MM.1S (cell line): ENCODE results near the gene ELMO1.

Experiments used
- DNase-seq: peaks from one replicate; pipeline ENCODE4 v3.0.0-alpha.2; 2015
- H2AFZ ChIP-seq: fragments of 300-600 bp; sonication (generic); 2 replicates; pipeline ENCODE4 v1.6.0; 2016; ENCODE audit warnings: antibody characterized with exemption, low read length
- H3F3A ChIP-seq: fragments of 300-600 bp; sonication (generic); 2 replicates; pipeline ENCODE4 v1.6.1; 2016; ENCODE audit warnings: mild to moderate bottlenecking, antibody characterized with exemption, low read length, moderate library complexity, mixed read lengths; ENCODE audit not compliant: insufficient read depth
- H3K27ac ChIP-seq: fragments of 300-600 bp; sonication (generic); 2 replicates; pipeline ENCODE4 v1.5.1; 2016; ENCODE audit warnings: mild to moderate bottlenecking, low read length
- H3K27me3 ChIP-seq: fragments of 300-600 bp; sonication (generic); replicated peaks from 2 replicates; pipeline ENCODE4 v1.6.0; 2016; ENCODE audit warnings: low read length; ENCODE audit not compliant: insufficient read depth
- H3K36me3 ChIP-seq: fragments of 300-600 bp; sonication (generic); replicated peaks from 2 replicates; pipeline ENCODE4 v1.6.1; 2016; ENCODE audit warnings: mild to moderate bottlenecking, low read length, mixed read lengths; ENCODE audit not compliant: insufficient read depth
- H3K4me1 ChIP-seq: fragments of 300-600 bp; sonication (generic); 2 replicates; pipeline ENCODE4 v1.6.1; 2016; ENCODE audit warnings: low read length, mixed read lengths
- H3K4me2 ChIP-seq: fragments of 300-600 bp; sonication (generic); 2 replicates; pipeline ENCODE4 v1.6.0; 2016; ENCODE audit warnings: low read depth, low read length
- H3K4me3 ChIP-seq: fragments of 300-600 bp; sonication (generic); 2 replicates; pipeline ENCODE4 v1.5.1; 2016; ENCODE audit warnings: low read length, mixed read lengths
- H3K79me2 ChIP-seq: fragments of 300-600 bp; sonication (generic); 2 replicates; pipeline ENCODE4 v1.6.1; 2016; ENCODE audit warnings: mixed run types, low read length, mixed read lengths
- H3K9ac ChIP-seq: fragments of 300-600 bp; sonication (generic); 2 replicates; pipeline ENCODE4 v1.6.1; 2016; ENCODE audit warnings: low read length, mixed read lengths
- H3K9me2 ChIP-seq: fragments of 300-600 bp; sonication (generic); replicated peaks from 2 replicates; pipeline ENCODE4 v1.6.1; 2016; ENCODE audit warnings: mild to moderate bottlenecking, low read length, mixed read lengths; ENCODE audit not compliant: insufficient read depth
- H3K9me3 ChIP-seq: fragments of 300-600 bp; sonication (generic); replicated peaks from 2 replicates; pipeline ENCODE4 v1.6.1; 2016; ENCODE audit warnings: mild to moderate bottlenecking, low read length, mixed read lengths; ENCODE audit not compliant: insufficient read depth
- H4K20me1 ChIP-seq: fragments of 300-600 bp; sonication (generic); 2 replicates; pipeline ENCODE4 v1.6.1; 2016; ENCODE audit warnings: mild to moderate bottlenecking, low read length, moderate library complexity, mixed read lengths; ENCODE audit not compliant: insufficient read depth
- EZH2 ChIP-seq: fragments of 300-600 bp; sonication (generic); optimal IDR thresholded peaks from 2 replicates; pipeline ENCODE3; 2017; ENCODE audit warnings: low read depth, mild to moderate bottlenecking, antibody characterized with exemption, low read length, mixed read lengths
- EZH2phosphoT487 ChIP-seq: fragments of 300-600 bp; sonication (generic); IDR thresholded peaks from 2 replicates; pipeline ENCODE4 v1.6.1; 2018; ENCODE audit warnings: antibody characterized with exemption, low read length
- TF ChIP-seq, protein P1 (sequence below): fragments of 300-600 bp; sonication (generic); IDR thresholded peaks from 2 replicates; pipeline ENCODE4 v1.5.1; 2016; ENCODE audit warnings: antibody characterized with exemption, low read length, mixed read lengths

Gene ELMO1

GRCh38 chr7:37379546-37380277 lies 69.0 kb downstream of the ELMO1 start:
- DNase-seq, result no peak

DNA sequence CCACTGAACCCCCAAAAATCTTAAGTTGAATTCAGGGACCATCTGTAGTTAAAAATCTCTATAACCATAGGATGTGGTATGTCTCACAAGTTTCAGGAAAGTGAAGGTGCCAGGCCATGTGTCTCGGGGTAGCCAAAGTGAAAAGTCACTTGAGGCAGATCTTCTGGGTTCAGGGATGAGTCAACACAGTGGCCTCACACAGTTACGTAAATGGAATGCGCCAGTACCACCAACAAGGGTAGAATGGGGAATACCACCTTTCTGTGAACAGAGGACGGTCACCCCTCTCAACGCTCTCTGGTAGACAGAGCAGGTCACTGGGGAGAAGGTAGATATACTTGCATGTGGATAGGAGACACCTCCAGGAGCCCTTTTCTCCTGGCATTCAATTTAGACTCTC lies 71.4 kb downstream of the ELMO1 start:
- TF ChIP-seq EZH2 (no peak), EZH2phosphoT487 (no peak)
- TF ChIP-seq, protein P1, sequence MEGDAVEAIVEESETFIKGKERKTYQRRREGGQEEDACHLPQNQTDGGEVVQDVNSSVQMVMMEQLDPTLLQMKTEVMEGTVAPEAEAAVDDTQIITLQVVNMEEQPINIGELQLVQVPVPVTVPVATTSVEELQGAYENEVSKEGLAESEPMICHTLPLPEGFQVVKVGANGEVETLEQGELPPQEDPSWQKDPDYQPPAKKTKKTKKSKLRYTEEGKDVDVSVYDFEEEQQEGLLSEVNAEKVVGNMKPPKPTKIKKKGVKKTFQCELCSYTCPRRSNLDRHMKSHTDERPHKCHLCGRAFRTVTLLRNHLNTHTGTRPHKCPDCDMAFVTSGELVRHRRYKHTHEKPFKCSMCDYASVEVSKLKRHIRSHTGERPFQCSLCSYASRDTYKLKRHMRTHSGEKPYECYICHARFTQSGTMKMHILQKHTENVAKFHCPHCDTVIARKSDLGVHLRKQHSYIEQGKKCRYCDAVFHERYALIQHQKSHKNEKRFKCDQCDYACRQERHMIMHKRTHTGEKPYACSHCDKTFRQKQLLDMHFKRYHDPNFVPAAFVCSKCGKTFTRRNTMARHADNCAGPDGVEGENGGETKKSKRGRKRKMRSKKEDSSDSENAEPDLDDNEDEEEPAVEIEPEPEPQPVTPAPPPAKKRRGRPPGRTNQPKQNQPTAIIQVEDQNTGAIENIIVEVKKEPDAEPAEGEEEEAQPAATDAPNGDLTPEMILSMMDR, result no peak
- no peaks in the 10 kb centered on the region for H3K4me1 ChIP-seq

More at GRCh38 chr7:37379546-37380277, 69.0 kb downstream of the ELMO1 start:
- Histone ChIP-seq H3F3A (no peaks in the 10 kb centered on the region), H3K4me1 (no peaks in the 10 kb centered on the region), H3K9me2 (no peaks in the 10 kb centered on the region), H3K9ac (no peak overlapping the region), H3K4me2 (no peak overlapping the region), H3K27me3 (no peaks in the 10 kb centered on the region), H2AFZ (no peak overlapping the region), H3K79me2 (no peaks in the 10 kb centered on the region), H3K4me3 (no peak overlapping the region), H3K9me3 (no peaks in the 10 kb centered on the region), H3K27ac (no peak overlapping the region), H3K36me3 (no peaks in the 10 kb centered on the region), H4K20me1 (no peaks in the 10 kb centered on the region)
- no peak for TF ChIP-seq EZH2
- TF ChIP-seq, protein P1, result no peak
- TF ChIP-seq EZH2phosphoT487, result no peak

DNA sequence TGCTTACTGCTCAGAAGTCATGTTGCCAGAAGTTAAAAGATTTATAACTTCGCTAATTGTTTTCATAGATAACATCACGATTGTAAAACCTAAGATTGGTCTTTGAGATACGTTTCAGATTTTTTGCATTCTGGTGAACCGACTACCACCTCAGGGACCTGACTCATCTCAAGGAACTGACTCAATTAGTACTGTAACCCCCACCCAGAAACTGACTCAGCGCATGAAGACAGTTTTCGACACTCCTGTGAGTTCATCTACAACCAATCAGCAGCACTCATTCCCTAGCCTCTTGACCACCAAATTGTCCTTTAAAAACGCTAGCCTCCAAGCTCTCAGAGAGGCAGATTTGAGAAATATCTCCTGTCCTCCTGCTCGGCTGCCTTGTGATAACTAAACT lies 72.3 kb downstream of the ELMO1 start:
- no peak overlapping the region for H3K4me3 ChIP-seq
- H3K27me3 ChIP-seq, result no peaks in the 10 kb centered on the region
- no peaks in the 10 kb centered on the region for H3K36me3 ChIP-seq
- H3K27ac ChIP-seq, result no peak overlapping the region
- H4K20me1 ChIP-seq, result no peaks in the 10 kb centered on the region
- no peaks in the 10 kb centered on the region for H3K9me2 ChIP-seq
- no peak for DNase-seq
- H3K79me2 ChIP-seq, result no peaks in the 10 kb centered on the region
- no peak overlapping the region for H2AFZ ChIP-seq
- no peaks in the 10 kb centered on the region for H3K4me1 ChIP-seq
- no peak overlapping the region for H3K9ac ChIP-seq
- H3K9me3 ChIP-seq, result no peaks in the 10 kb centered on the region
- TF ChIP-seq, protein P1, result no peak
- no peak for TF ChIP-seq EZH2phosphoT487
- no peak overlapping the region for H3K4me2 ChIP-seq
- no peaks in the 10 kb centered on the region for H3F3A ChIP-seq

More for the DNA sequence above, 71.4 kb downstream of the ELMO1 start:
- H3K36me3 ChIP-seq, result no peaks in the 10 kb centered on the region
- H3K79me2 ChIP-seq, result no peaks in the 10 kb centered on the region
- H3K9me2 ChIP-seq, result no peaks in the 10 kb centered on the region
- H3K27ac ChIP-seq, result no peak overlapping the region
- no peak overlapping the region for H3K4me2 ChIP-seq
- H3K4me3 ChIP-seq, result no peak overlapping the region
- H3K9ac ChIP-seq, result no peak overlapping the region
- H3F3A ChIP-seq, result no peaks in the 10 kb centered on the region
- no peak overlapping the region for H2AFZ ChIP-seq
- H4K20me1 ChIP-seq, result no peaks in the 10 kb centered on the region
- H3K27me3 ChIP-seq, result no peaks in the 10 kb centered on the region
- no peak for DNase-seq
- no peaks in the 10 kb centered on the region for H3K9me3 ChIP-seq
